Body of pancreas (tissue), 4 donors: ENCODE data around the gene PLEKHG2.

ENCODE experiments used
- CTCF ChIP-seq, 7 experiments: fragments of 450-650 bp in 4 of 7; fragments of 200-600 bp in 3 of 7; sonication (generic) in 3 of 7; IDR thresholded peaks; one replicate each; pipeline ENCODE4 v1.5.1; 2016 to 2019; ENCODE audit warnings: antibody characterized with exemption in 7 of 7
- POLR2A ChIP-seq, 3 donors: fragments of 450-650 bp; IDR thresholded peaks; one replicate each; pipeline ENCODE4 v1.6.1; 2016; ENCODE audit warnings: antibody characterized with exemption in 3 of 3, mild to moderate bottlenecking in 2 of 3

- no peak for TF ChIP-seq CTCF (IDR thresholded peaks at IDR 0.05)
- TF ChIP-seq POLR2A (IDR thresholded peaks at IDR 0.05): no peak
Observed at GRCh38 chr19:39405261-39405957, 7.1 kb upstream of the PLEKHG2 start.
